ENCODE data around the gene SLC38A8.

SLC38A8 gene

GRCh38 chr16:84032458-84033178 lies 10.0 kb downstream of the SLC38A8 start:
- no peak for DNase-seq (ENCODE audit: low spot score)
- FAIRE-seq: peak; percentile 58

DNA sequence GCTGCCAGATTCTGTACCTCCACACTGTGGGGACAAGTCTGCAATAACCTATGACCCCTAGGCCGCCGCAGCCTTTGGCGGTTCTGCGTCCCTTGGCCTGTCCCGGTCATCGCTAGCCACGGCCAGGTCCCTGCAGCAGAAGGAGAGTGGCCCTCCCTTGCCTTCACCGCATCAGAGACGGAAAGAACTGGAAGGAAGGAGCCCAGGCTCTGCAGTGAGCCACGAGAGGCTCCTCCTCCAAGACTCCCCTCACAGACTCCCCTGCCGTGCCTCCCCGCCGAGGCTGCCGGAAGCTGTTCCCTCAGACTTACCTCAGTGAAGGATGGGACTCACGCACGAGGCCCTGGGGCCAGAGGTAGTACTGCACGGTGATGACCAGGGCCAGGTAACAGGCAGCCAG lies 11.0 kb downstream of the SLC38A8 start:
- DNase-seq (ENCODE audit: low spot score): no peak

GRCh38 chr16:84029297-84030047 lies 13.1 kb downstream of the SLC38A8 start:
- FAIRE-seq (no peak), DNase-seq (ENCODE audit: low spot score) (no peak)

More for the DNA sequence above, 11.0 kb downstream of the SLC38A8 start:
- no peak for FAIRE-seq

DNA sequence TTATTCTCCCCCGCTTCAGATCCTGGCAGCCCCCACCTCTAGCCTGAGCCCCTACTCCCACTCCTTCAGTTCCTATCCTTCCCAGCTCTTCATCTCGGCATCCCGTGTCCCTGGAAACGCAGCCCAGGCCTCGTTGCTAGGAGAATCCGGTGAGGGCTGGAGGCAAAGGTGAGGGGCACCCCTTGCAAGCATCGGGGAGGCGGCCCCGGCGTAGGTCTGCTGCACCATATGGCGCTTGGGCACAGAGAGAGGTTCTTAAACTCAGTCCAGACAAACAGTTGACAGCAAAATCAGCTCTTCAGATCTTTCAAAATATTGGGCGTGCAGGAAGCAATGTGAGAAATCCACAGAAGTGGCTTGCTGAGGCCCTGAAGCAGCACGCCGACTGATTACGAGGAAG lies 15.0 kb downstream of the SLC38A8 start:
- FAIRE-seq: no peak
- DNase-seq (ENCODE audit: low spot score): no peak

DNA sequence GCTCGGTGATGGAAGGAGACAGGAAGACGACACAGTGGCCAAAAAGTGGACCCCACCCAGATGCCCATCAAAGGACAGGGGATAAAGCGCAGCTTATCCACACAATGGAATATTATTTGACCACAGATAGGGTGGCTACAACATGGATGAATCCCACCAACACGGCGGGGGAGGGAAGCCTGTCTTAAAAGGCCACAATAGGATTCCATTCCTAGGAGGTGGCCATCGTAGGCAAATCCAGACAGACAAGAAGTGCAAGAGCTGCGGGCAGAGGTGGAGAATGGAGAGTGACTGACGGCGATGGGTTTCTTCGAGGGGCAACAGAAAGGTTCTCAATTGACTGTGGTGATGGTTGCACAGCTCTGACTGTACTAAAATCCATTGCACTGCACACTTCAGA lies 16.0 kb downstream of the SLC38A8 start:
- DNase-seq (ENCODE audit: low spot score) (no peak), FAIRE-seq (no peak)

DNA sequence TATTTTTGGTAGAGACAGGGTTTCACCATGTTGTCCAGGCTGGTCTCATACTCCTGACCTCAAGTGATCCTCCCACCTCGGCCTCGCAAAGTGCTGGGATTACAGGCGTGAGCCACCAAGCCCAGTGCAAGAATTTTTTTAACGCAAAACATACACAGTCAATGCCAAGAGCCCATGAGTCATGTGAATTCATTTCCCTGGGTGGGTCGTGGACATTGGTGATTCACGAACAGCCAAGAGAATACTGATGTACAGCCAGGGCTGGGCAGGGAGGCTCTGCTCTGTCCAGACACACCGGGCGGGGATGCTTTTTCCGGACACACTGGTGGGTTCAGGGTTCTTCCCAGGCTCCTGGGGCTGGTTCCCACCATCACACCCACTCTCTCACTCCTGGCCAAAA lies 17.7 kb downstream of the SLC38A8 start:
- FAIRE-seq (no peak), DNase-seq (ENCODE audit: low spot score) (no peak)

- DNase-seq (ENCODE audit: low spot score) (no peak), FAIRE-seq (no peak)
Measured at GRCh38 chr16:84022644-84023043, 20.0 kb downstream of the SLC38A8 start.

- DNase-seq (ENCODE audit: low spot score) (no peak), FAIRE-seq (no peak)
Measured at GRCh38 chr16:84021488-84021887, 21.1 kb downstream of the SLC38A8 start.

GRCh38 chr16:84020353-84020752 lies 22.2 kb downstream of the SLC38A8 start:
- no peak for FAIRE-seq

DNA sequence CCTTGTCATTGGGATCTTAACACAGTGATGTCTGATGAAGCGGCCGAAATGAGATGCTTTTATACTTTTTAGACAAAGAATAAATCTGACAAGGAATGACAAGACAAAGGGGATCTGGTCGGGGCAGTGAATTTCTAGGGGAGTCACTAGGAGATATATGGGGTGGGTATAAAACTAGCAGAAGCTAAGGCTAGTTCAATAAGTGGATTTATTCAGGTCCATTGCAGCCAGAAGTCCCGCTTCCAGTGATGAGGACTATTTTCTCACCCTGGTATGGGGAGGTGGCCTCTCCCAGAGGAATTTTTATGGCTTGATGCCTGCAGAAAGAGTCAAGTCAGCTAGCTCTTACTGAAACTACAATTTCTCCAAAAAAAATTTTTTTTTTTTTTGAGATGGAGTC lies 23.9 kb downstream of the SLC38A8 start:
- FAIRE-seq (no peak), DNase-seq (ENCODE audit: low spot score) (no peak)

More at GRCh38 chr16:84020353-84020752, 22.2 kb downstream of the SLC38A8 start:
- DNase-seq (ENCODE audit: low spot score): no peak

DNA sequence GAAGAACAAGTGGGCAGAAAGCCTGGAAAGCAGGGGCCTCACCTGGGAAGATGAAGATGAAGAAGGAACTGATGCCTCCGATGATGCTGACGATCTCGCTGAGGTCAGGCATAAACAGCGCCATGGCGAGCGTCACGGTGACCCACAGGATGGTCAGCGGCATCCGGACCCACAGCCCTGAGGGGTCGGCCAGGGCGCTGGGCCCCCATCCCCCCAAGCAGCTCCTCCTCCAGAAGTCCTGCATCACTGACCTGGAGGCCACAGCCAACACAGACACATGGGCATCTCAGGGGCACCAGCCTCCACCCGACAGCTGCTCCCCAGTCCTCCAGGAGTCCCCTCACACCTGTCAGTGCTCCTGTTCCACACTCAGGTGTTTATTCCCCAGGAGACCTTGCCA lies 26.1 kb downstream of the SLC38A8 start:
- DNase-seq (ENCODE audit: low spot score) (no peak), FAIRE-seq (no peak)

DNA sequence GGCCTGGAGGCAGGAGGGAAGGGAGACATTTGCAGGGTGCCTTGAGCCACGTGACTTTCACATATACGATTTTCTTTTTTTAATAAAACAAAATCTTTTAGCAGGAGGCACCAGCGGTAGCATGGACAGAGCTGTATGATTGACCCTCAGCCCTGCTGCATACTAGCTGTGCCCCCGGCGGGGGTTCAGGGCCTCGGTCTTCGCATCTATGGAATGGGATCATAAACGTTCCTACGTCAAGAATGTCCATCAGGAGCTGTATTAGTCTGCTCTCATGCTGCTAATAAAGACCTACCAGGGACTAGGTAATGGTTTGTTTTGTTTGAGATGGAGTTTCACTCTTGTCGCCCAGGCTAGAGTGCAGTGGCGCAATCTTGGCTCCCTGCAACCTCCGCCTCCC lies 27.2 kb downstream of the SLC38A8 start:
- DNase-seq (ENCODE audit: low spot score): no peak
- no peak for FAIRE-seq

GRCh38 chr16:84014570-84015327 lies 27.8 kb downstream of the SLC38A8 start:
- FAIRE-seq: no peak
- no peak for DNase-seq (ENCODE audit: low spot score)

- FAIRE-seq: no peak
- no peak for DNase-seq (ENCODE audit: low spot score)
Measured at GRCh38 chr16:84013787-84014569, 28.6 kb downstream of the SLC38A8 start.

GRCh38 chr16:84009282-84009681 lies 33.3 kb downstream of the SLC38A8 start:
- no peak for DNase-seq (ENCODE audit: low spot score)
- no peak for FAIRE-seq

DNA sequence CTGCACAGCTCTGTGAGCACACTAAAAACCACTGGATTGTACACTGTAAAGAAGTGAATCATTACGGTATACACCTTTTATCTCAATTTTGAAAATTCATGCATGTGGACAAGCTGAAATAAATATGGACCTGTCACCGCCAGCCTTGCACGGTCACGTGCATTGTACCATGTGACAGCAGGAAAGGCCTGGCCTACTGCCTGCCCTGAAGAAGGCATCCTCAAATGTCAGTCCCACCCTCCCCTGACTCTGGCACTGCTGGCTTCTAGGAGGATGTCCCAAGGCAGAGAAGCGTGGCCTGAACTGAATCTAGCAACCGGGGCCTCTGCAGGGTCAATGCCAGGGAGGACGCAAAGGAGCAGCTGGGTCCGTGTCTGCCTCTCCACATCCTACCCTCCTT lies 34.6 kb downstream of the SLC38A8 start:
- FAIRE-seq: no peak
- DNase-seq (ENCODE audit: low spot score): no peak

GRCh38 chr16:84007520-84007919 lies 35.1 kb downstream of the SLC38A8 start:
- FAIRE-seq: no peak
- no peak for DNase-seq (ENCODE audit: low spot score)

DNA sequence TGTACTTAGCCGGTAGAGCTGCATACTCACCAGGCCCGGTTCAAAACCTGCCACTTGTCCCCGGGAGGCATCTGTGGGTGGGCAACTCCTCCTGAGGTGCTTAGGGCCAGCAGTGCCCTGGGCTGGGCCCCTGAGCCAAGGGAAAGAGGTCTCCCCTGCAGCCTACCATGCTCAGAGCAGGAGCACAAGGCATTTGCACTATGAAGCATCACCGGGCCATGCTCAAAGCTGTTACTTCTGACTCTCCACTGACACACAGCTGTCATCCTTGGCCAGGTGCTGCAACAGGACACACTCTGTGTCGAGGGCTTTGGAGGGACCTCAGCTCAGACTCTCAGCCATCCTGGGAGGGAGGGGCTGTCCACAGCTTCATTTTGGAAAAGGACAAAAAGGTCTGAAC lies 37.2 kb downstream of the SLC38A8 start:
- no peak for FAIRE-seq
- DNase-seq (ENCODE audit: low spot score): no peak

GRCh38 chr16:84004442-84004841 lies 38.2 kb downstream of the SLC38A8 start:
- DNase-seq (ENCODE audit: low spot score) (no peak), FAIRE-seq (no peak)

- DNase-seq (ENCODE audit: low spot score) (no peak), FAIRE-seq (no peak)
Measured at GRCh38 chr16:84003038-84003437, 39.6 kb downstream of the SLC38A8 start.

- DNase-seq (ENCODE audit: low spot score): no peak
Measured at GRCh38 chr16:84001726-84002125, 40.9 kb downstream of the SLC38A8 start.

More at GRCh38 chr16:84001726-84002125, 40.9 kb downstream of the SLC38A8 start:
- no peak for FAIRE-seq

Data from urothelium cell line (cell line).